ENCODE data around the gene RPS24. TPM values are rescaled to one million over a fixed set of nuclear protein-coding genes. Genes with fewer than 3 reads are reported as not detected.

Gene RPS24
- total and polyA plus RNA-seq, 2 of the 8 experiments (the other 6 are each of a cell fraction or from before 2014, with no cell fraction given), result 2,128 to 3,943 TPM

DNA sequence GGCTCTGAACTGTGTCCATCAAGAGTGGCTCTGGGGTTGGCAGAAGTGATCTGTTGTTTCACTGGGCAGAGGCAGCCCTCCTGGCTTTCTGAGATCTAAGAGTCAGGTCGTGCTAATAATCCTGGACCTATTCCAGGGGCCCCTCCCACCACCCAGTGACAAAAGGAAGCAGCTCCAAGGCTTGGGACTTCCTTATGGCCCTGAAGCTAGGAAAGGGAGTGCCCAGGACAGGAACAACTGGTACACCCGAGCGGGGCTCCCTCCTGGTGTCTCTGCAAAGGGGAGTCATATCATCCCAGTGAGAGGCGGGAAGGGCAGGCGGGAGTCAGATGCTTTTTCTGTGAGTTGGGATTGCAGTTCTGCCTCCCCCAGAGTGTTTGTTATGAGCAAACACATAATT is 32.3 kb downstream of the RPS24 start (continued):
- TF ChIP-seq SIN3A (conservative IDR thresholded peaks at IDR 0.05 in 1 of 2, IDR thresholded peaks at IDR 0.05 in 1 of 2; ENCODE audit: low read depth in 1 of 2, low read length in 2 of 2), result no peak
- TF ChIP-seq RFX5 (IDR thresholded peaks at IDR 0.05; ENCODE audit: borderline replicate concordance, low read depth, low read length), result no peak
